GM12878 (cell line): ENCODE data around the gene NFE2L1. TPM values are rescaled to one million over a fixed set of nuclear protein-coding genes. Genes with fewer than 3 reads are reported as not detected.

Source experiments
- BMI1 ChIP-seq: fragments of 450-650 bp; IDR thresholded peaks from 2 replicates; pipeline ENCODE4 v1.6.1; 2016; ENCODE audit warnings: mild to moderate bottlenecking, moderate library complexity, borderline replicate concordance
- CBX5 ChIP-seq: sonication (generic); IDR thresholded peaks from 2 replicates; pipeline ENCODE4 v1.6.1; 2016; ENCODE audit warnings: low read depth, moderate library complexity, mild to moderate bottlenecking, inconsistent platforms
- E2F4 ChIP-seq: IDR thresholded peaks from 2 replicates; pipeline ENCODE4 v1.6.1; 2012; ENCODE audit warnings: low read depth, low read length, improper control_type of control experiment
- HDAC6 ChIP-seq: fragments of 200-600 bp; sonication (generic); IDR thresholded peaks from one replicate; pipeline ENCODE4 v1.8.0; 2017; ENCODE audit warnings: antibody characterized with exemption; ENCODE audit not compliant: unreplicated experiment
- MEF2B ChIP-seq: fragments of 450-650 bp; IDR thresholded peaks from 2 replicates; pipeline ENCODE4 v1.6.1; 2018; ENCODE audit warnings: mild to moderate bottlenecking, moderate library complexity; ENCODE audit not compliant: partially characterized antibody, poor library complexity, severe bottlenecking
- POLR2AphosphoS2 ChIP-seq: IDR thresholded peaks from 2 replicates; pipeline ENCODE4 v1.6.1; 2011; ENCODE audit warnings: low read depth, mild to moderate bottlenecking, low read length, improper control_type of control experiment, moderate library complexity
- POLR2AphosphoS5 ChIP-seq: IDR thresholded peaks from 2 replicates; pipeline ENCODE4 v1.6.1; 2011; ENCODE audit warnings: mild to moderate bottlenecking, low read length, inconsistent platforms
- SIN3A ChIP-seq: IDR thresholded peaks from 2 replicates; pipeline ENCODE4 v1.6.1; 2012; ENCODE audit warnings: low read depth, low read length, improper control_type of control experiment
- STAT1 ChIP-seq: fragments of 450-650 bp; conservative IDR thresholded peaks from 2 replicates; pipeline ENCODE4 v1.6.1; 2014; ENCODE audit warnings: antibody characterized with exemption, mild to moderate bottlenecking
- TAF1 ChIP-seq: IDR thresholded peaks from 2 replicates; pipeline ENCODE4 v1.6.1; 2011; ENCODE audit warnings: mild to moderate bottlenecking, low read depth, low read length, borderline replicate concordance
- ZNF207 ChIP-seq: fragments of 450-650 bp; IDR thresholded peaks from 2 replicates; pipeline ENCODE4 v1.6.1; 2014; ENCODE audit warnings: antibody characterized with exemption, mild to moderate bottlenecking, borderline replicate concordance
- ZNF384 ChIP-seq: IDR thresholded peaks from 2 replicates; pipeline ENCODE4 v1.6.1; 2012; ENCODE audit warnings: low read depth, mild to moderate bottlenecking, low read length, improper control_type of control experiment, borderline replicate concordance
- polyA plus RNA-seq, 11 experiments: library from polyadenylated mRNA; depleted of rRNA in 4 of 11; unstranded in 6 of 11; stranded (reverse) in 5 of 11; fragments of >200 nt; fragmentation: Nextera tagmentation in 4 of 11; fragmentation: Illumina TruSeq in 1 of 11; extraction: Ambion mirVana in 4 of 11; extraction: Trizol in 1 of 11; gene quantifications; 1 replicate in 1 of 11; 2 replicates in 10 of 11; pipeline versions ENCODE4 v1.2.1 to v1.2.3, GENCODE V29; 2011 to 2016; ENCODE audit warnings: inconsistent platforms in 2 of 11, missing spikeins in 2 of 11, low read depth in 1 of 11
- total RNA-seq, 4 experiments: library from RNA; depleted of rRNA in 3 of 4; stranded (reverse); fragments of >200 nt in 3 of 4; fragmentation: Illumina TruSeq in 1 of 4; extraction: Trizol in 1 of 4; gene quantifications; 2 replicates each; pipeline versions ENCODE4 v1.2.1 to v1.2.3, GENCODE V29; 2013 to 2021
- TF ChIP-seq, protein P1 (sequence below), 3 experiments: IDR thresholded peaks in 2 of 3; conservative IDR thresholded peaks in 1 of 3; 2 replicates each; pipeline ENCODE4 v1.5.1; 2011; ENCODE audit warnings: low read depth in 3 of 3, low read length in 3 of 3, mild to moderate bottlenecking in 3 of 3, control low read depth in 2 of 3, moderate library complexity in 2 of 3, inconsistent platforms in 1 of 3, mixed read lengths in 1 of 3; ENCODE audit not compliant: control insufficient read depth in 2 of 3, insufficient read depth in 1 of 3; ENCODE audit errors: extremely low read depth in 1 of 3
- TF ChIP-seq, protein P2 (sequence below): IDR thresholded peaks from 2 replicates; pipeline ENCODE4 v1.6.1; 2011; ENCODE audit warnings: mild to moderate bottlenecking, low read depth, low read length, moderate library complexity; ENCODE audit not compliant: insufficient replicate concordance
- TF ChIP-seq, protein P3 (sequence below): IDR thresholded peaks from 2 replicates; pipeline ENCODE4 v1.6.1; 2012; ENCODE audit warnings: low read depth, low read length, improper control_type of control experiment
- TF ChIP-seq, protein P4 (sequence below): fragments of 450-650 bp; IDR thresholded peaks from 2 replicates; pipeline ENCODE4 v1.6.1; 2016; ENCODE audit warnings: mild to moderate bottlenecking

NFE2L1 gene
- total and polyA plus RNA-seq, 10 of the 15 experiments (the other 5 are each of a cell fraction or from before 2014, with no cell fraction given), result 3.8 to 104 (median 26.4) TPM

- TF ChIP-seq, protein P1, sequence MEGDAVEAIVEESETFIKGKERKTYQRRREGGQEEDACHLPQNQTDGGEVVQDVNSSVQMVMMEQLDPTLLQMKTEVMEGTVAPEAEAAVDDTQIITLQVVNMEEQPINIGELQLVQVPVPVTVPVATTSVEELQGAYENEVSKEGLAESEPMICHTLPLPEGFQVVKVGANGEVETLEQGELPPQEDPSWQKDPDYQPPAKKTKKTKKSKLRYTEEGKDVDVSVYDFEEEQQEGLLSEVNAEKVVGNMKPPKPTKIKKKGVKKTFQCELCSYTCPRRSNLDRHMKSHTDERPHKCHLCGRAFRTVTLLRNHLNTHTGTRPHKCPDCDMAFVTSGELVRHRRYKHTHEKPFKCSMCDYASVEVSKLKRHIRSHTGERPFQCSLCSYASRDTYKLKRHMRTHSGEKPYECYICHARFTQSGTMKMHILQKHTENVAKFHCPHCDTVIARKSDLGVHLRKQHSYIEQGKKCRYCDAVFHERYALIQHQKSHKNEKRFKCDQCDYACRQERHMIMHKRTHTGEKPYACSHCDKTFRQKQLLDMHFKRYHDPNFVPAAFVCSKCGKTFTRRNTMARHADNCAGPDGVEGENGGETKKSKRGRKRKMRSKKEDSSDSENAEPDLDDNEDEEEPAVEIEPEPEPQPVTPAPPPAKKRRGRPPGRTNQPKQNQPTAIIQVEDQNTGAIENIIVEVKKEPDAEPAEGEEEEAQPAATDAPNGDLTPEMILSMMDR (IDR thresholded peaks at IDR 0.05 in 2 of 3, conservative IDR thresholded peaks at IDR 0.05 in 1 of 3; ENCODE audit: control insufficient read depth in 2 of 3, extremely low read depth in 1 of 3, insufficient read depth in 1 of 3, low read depth in 3 of 3, low read length in 3 of 3), result no peak
- TF ChIP-seq SIN3A (no peak; the same call in 1 of the 2 replicates), E2F4 (no peak; the same call in 1 of the 2 replicates), ZNF384 (no peak), STAT1 (no peak), HDAC6 (peak; percentile 40), POLR2AphosphoS5 (peak; percentile 94), POLR2AphosphoS2 (peak; percentile 90; the same call in 1 of the 2 replicates), BMI1 (no peak), CBX5 (no peak), ZNF207 (no peak), TAF1 (no peak), MEF2B (no peak)
- TF ChIP-seq, protein P2, sequence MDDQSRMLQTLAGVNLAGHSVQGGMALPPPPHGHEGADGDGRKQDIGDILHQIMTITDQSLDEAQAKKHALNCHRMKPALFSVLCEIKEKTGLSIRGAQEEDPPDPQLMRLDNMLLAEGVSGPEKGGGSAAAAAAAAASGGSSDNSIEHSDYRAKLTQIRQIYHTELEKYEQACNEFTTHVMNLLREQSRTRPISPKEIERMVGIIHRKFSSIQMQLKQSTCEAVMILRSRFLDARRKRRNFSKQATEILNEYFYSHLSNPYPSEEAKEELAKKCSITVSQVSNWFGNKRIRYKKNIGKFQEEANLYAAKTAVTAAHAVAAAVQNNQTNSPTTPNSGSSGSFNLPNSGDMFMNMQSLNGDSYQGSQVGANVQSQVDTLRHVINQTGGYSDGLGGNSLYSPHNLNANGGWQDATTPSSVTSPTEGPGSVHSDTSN, result no peak
- TF ChIP-seq, protein P3, sequence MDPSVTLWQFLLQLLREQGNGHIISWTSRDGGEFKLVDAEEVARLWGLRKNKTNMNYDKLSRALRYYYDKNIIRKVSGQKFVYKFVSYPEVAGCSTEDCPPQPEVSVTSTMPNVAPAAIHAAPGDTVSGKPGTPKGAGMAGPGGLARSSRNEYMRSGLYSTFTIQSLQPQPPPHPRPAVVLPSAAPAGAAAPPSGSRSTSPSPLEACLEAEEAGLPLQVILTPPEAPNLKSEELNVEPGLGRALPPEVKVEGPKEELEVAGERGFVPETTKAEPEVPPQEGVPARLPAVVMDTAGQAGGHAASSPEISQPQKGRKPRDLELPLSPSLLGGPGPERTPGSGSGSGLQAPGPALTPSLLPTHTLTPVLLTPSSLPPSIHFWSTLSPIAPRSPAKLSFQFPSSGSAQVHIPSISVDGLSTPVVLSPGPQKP, result no peak
- TF ChIP-seq, protein P4, sequence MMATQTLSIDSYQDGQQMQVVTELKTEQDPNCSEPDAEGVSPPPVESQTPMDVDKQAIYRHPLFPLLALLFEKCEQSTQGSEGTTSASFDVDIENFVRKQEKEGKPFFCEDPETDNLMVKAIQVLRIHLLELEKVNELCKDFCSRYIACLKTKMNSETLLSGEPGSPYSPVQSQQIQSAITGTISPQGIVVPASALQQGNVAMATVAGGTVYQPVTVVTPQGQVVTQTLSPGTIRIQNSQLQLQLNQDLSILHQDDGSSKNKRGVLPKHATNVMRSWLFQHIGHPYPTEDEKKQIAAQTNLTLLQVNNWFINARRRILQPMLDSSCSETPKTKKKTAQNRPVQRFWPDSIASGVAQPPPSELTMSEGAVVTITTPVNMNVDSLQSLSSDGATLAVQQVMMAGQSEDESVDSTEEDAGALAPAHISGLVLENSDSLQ, result no peak
Observed at GRCh38 chr17:48048384-48049126, 396 bp downstream of the NFE2L1 start (continued).
